ENCODE measurements around the gene SLC8A1.

Gene SLC8A1

GRCh38 chr2:40346535-40347354 lies 105.1 kb downstream of the SLC8A1 start:
- Histone ChIP-seq H3K9me3 (ENCODE audit: insufficient read depth, low read depth, low read length) (no peaks in the 10 kb centered on the region), H3K4me2 (ENCODE audit: low read depth, low read length, poor library complexity, severe bottlenecking) (no peak overlapping the region), H3K79me2 (ENCODE audit: insufficient read depth, low read length) (no peaks in the 10 kb centered on the region), H3K9me2 (replicated peaks; ENCODE audit: low read depth, low read length) (no peaks in the 10 kb centered on the region), H3K4me1 (ENCODE audit: insufficient read depth, low read length, poor library complexity, severe bottlenecking) (no peaks in the 10 kb centered on the region), H3K27me3 (ENCODE audit: insufficient read depth, low read length, poor library complexity, severe bottlenecking) (no peaks in the 10 kb centered on the region), H3F3A (ENCODE audit: low read depth) (no peaks in the 10 kb centered on the region), H3K36me3 (ENCODE audit: insufficient read depth, low read length) (no peaks in the 10 kb centered on the region), H2AFZ (ENCODE audit: low read length) (no peak overlapping the region), H4K20me1 (ENCODE audit: insufficient read depth, low read length, poor library complexity, severe bottlenecking) (no peaks in the 10 kb centered on the region), H3K9ac (ENCODE audit: low read depth, low read length, poor library complexity, severe bottlenecking) (no peak overlapping the region), H3K4me3 (ENCODE audit: low read length, poor library complexity, severe bottlenecking) (no peak overlapping the region)
- no peak for TF ChIP-seq EZH2phosphoT487 (IDR thresholded peaks at IDR 0.05; ENCODE audit: borderline replicate concordance)
- TF ChIP-seq, protein P1, sequence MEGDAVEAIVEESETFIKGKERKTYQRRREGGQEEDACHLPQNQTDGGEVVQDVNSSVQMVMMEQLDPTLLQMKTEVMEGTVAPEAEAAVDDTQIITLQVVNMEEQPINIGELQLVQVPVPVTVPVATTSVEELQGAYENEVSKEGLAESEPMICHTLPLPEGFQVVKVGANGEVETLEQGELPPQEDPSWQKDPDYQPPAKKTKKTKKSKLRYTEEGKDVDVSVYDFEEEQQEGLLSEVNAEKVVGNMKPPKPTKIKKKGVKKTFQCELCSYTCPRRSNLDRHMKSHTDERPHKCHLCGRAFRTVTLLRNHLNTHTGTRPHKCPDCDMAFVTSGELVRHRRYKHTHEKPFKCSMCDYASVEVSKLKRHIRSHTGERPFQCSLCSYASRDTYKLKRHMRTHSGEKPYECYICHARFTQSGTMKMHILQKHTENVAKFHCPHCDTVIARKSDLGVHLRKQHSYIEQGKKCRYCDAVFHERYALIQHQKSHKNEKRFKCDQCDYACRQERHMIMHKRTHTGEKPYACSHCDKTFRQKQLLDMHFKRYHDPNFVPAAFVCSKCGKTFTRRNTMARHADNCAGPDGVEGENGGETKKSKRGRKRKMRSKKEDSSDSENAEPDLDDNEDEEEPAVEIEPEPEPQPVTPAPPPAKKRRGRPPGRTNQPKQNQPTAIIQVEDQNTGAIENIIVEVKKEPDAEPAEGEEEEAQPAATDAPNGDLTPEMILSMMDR (conservative IDR thresholded peaks at IDR 0.05; ENCODE audit: low read length): no peak

DNA sequence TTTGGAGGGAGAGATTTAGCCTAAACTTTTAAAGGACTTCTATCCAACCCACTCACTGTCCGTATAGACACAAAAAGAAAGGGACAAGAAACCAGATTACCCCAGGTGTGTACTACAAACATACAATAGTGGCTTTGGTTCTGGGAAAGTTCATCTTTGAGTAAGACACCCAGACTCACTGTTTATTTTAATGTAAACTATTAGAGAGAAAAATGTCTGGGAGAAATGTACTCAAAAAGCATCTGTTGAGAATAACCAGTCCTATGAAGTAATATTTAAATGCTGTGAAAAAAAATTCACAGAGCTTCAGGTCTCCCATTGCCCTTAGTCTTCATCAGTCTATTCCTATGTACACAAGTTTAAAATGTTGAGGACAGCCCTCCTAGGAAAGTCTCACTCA lies 107.5 kb downstream of the SLC8A1 start:
- Histone ChIP-seq H3K79me2 (ENCODE audit: insufficient read depth, low read length) (no peaks in the 10 kb centered on the region), H3K9me2 (replicated peaks; ENCODE audit: low read depth, low read length) (no peaks in the 10 kb centered on the region), H4K20me1 (ENCODE audit: insufficient read depth, low read length, poor library complexity, severe bottlenecking) (no peaks in the 10 kb centered on the region), H3K4me1 (ENCODE audit: insufficient read depth, low read length, poor library complexity, severe bottlenecking) (no peaks in the 10 kb centered on the region), H3K4me3 (ENCODE audit: low read length, poor library complexity, severe bottlenecking) (no peak overlapping the region), H3K4me2 (ENCODE audit: low read depth, low read length, poor library complexity, severe bottlenecking) (no peak overlapping the region), H2AFZ (ENCODE audit: low read length) (no peak overlapping the region), H3K9ac (ENCODE audit: low read depth, low read length, poor library complexity, severe bottlenecking) (no peak overlapping the region), H3K36me3 (ENCODE audit: insufficient read depth, low read length) (no peaks in the 10 kb centered on the region), H3K27me3 (ENCODE audit: insufficient read depth, low read length, poor library complexity, severe bottlenecking) (no peaks in the 10 kb centered on the region), H3K9me3 (ENCODE audit: insufficient read depth, low read depth, low read length) (no peaks in the 10 kb centered on the region), H3F3A (ENCODE audit: low read depth) (no peaks in the 10 kb centered on the region)
- TF ChIP-seq EZH2phosphoT487 (IDR thresholded peaks at IDR 0.05; ENCODE audit: borderline replicate concordance): no peak
- TF ChIP-seq, protein P1 (conservative IDR thresholded peaks at IDR 0.05; ENCODE audit: low read length): no peak

GRCh38 chr2:40343902-40344301 lies 108.0 kb downstream of the SLC8A1 start:
- H3K4me1 ChIP-seq (ENCODE audit: insufficient read depth, low read length, poor library complexity, severe bottlenecking): no peaks in the 10 kb centered on the region
- H2AFZ ChIP-seq (ENCODE audit: low read length): no peak overlapping the region
- no peaks in the 10 kb centered on the region for H3F3A ChIP-seq (ENCODE audit: low read depth)
- no peaks in the 10 kb centered on the region for H3K36me3 ChIP-seq (ENCODE audit: insufficient read depth, low read length)
- no peaks in the 10 kb centered on the region for H4K20me1 ChIP-seq (ENCODE audit: insufficient read depth, low read length, poor library complexity, severe bottlenecking)
- no peak overlapping the region for H3K4me2 ChIP-seq (ENCODE audit: low read depth, low read length, poor library complexity, severe bottlenecking)
- H3K9me3 ChIP-seq (ENCODE audit: insufficient read depth, low read depth, low read length): no peaks in the 10 kb centered on the region
- TF ChIP-seq EZH2phosphoT487 (IDR thresholded peaks at IDR 0.05; ENCODE audit: borderline replicate concordance): no peak
- TF ChIP-seq, protein P1 (conservative IDR thresholded peaks at IDR 0.05; ENCODE audit: low read length): no peak
- H3K9me2 ChIP-seq (replicated peaks; ENCODE audit: low read depth, low read length): no peaks in the 10 kb centered on the region
- no peak overlapping the region for H3K9ac ChIP-seq (ENCODE audit: low read depth, low read length, poor library complexity, severe bottlenecking)
- no peak overlapping the region for H3K4me3 ChIP-seq (ENCODE audit: low read length, poor library complexity, severe bottlenecking)
- H3K27me3 ChIP-seq (ENCODE audit: insufficient read depth, low read length, poor library complexity, severe bottlenecking): no peaks in the 10 kb centered on the region
- no peaks in the 10 kb centered on the region for H3K79me2 ChIP-seq (ENCODE audit: insufficient read depth, low read length)
